Aorta (tissue), 5 donors: ENCODE results near the gene LHFPL2. TPM values are rescaled to one million over a fixed set of nuclear protein-coding genes. Genes with fewer than 3 reads are reported as not detected.

Experiments used
- ATAC-seq: fragments of 200-7000 bp; cut with Tn5 transposase; one replicate; pipeline ENCODE4 v1.9.1; 2022; ENCODE audit warnings: moderate library complexity; ENCODE audit not compliant: low FRiP score
- DNase-seq, 2 donors: peaks; one replicate each; pipeline ENCODE4 v3.0.0-alpha.2; 2020
- H3K27ac ChIP-seq, 2 donors: one replicate each; pipeline ENCODE4 v1.5.1; 2013; ENCODE audit warnings: low read length in 2 of 2, mild to moderate bottlenecking in 2 of 2, moderate library complexity in 2 of 2, control low read depth in 1 of 2, inconsistent platforms in 1 of 2, low read depth in 1 of 2
- H3K27me3 ChIP-seq, 2 donors: one replicate each; pipeline ENCODE4 v1.6.1; 2013; ENCODE audit warnings: control low read depth in 1 of 2, low read length in 1 of 2, mild to moderate bottlenecking in 1 of 2, moderate library complexity in 1 of 2; ENCODE audit not compliant: insufficient read depth in 2 of 2, control insufficient read depth in 1 of 2
- H3K36me3 ChIP-seq, 2 donors: one replicate each; pipeline ENCODE4 v1.6.1; 2013; ENCODE audit warnings: control low read depth in 1 of 2, low read length in 1 of 2, mild to moderate bottlenecking in 1 of 2; ENCODE audit not compliant: insufficient read depth in 2 of 2, control insufficient read depth in 1 of 2
- H3K4me1 ChIP-seq, 2 donors: one replicate each; pipeline ENCODE4 v1.6.1; 2013; ENCODE audit warnings: low read length in 2 of 2, control low read depth in 1 of 2, mild to moderate bottlenecking in 1 of 2, moderate library complexity in 1 of 2; ENCODE audit not compliant: insufficient read depth in 2 of 2, control insufficient read depth in 1 of 2
- H3K4me3 ChIP-seq, 2 donors: one replicate each; pipeline ENCODE4 v1.5.1; 2013; ENCODE audit warnings: low read length in 2 of 2, control low read depth in 1 of 2, mild to moderate bottlenecking in 1 of 2
- H3K9me3 ChIP-seq: one replicate; pipeline ENCODE4 v1.6.1; 2013; ENCODE audit warnings: mild to moderate bottlenecking, low read length; ENCODE audit not compliant: control insufficient read depth
- WGBS, 2 donors: extraction: QIAGEN DNeasy Blood & Tissue Kit; methylation state at CpG; one replicate each; pipeline ENCODE4 v1.1.7; 2013; 5-methylcytosine and 5-hydroxymethylcytosine counted together
- intact Hi-C, 2 donors: fragments of 100-400 bp; cut with DNase I; formaldehyde crosslinking; loops; one replicate each; pipeline versions ENCODE4 v1.14.2 to v1.15.0; 2022
- polyA plus RNA-seq, 2 donors: library from polyadenylated mRNA; stranded (reverse); fragments of 200-250 nt; gene quantifications; one replicate each; pipeline ENCODE4 v1.2.3, GENCODE V29; 2013
- total RNA-seq, 2 donors: library from RNA; stranded (reverse); fragmentation: NEBNext Ultra II Directional; extraction: Animal tissue kit (Norgen Biotek cat#: 25700); gene quantifications; one replicate each; pipeline ENCODE4 v1.2.1, GENCODE V29; 2021
- donor health status: healthy with polysubstance abuse.
- donor health status: Bipolar disorder and iron deficiency.
- donor health status: DM: no; HTN: no; CAD: no.
- donor health status: DM: no; HTN: no; CAD: no.
- donor health status: DM: yes; HTN: yes; CAD: no.

LHFPL2 gene
- total and polyA plus RNA-seq, 4 donors, result 16.4 to 43.1 (median 29.3) TPM

GRCh38 chr5:78613151-78613533 lies 35.4 kb downstream of the LHFPL2 start:
- H3K36me3 ChIP-seq, result no peaks in the 10 kb centered on the region
- H3K9me3 ChIP-seq, result no peaks in the 10 kb centered on the region
- no peak for ATAC-seq
- H3K4me1 ChIP-seq, result peaks cover 1 to 4% of the 10 kb centered on the region in 2 donors
- no peak for DNase-seq
- H3K4me3 ChIP-seq, result no peak overlapping the region
- intact Hi-C loops, result no loop called here
- no peak overlapping the region for H3K27ac ChIP-seq
- no peaks in the 10 kb centered on the region for H3K27me3 ChIP-seq
- 74 to 88% methylated on average over 2 of the region's 2 CpGs for WGBS, 2 donors

- H3K36me3 ChIP-seq, result no peaks in the 10 kb centered on the region
- intact Hi-C loops, result no loop called here
- no peaks in the 10 kb centered on the region for H3K9me3 ChIP-seq
- no peaks in the 10 kb centered on the region for H3K27me3 ChIP-seq
- no peak overlapping the region for H3K27ac ChIP-seq
- DNase-seq (no peak), ATAC-seq (no peak)
- peaks cover 1 to 4% of the 10 kb centered on the region in 2 donors for H3K4me1 ChIP-seq
- no peak overlapping the region for H3K4me3 ChIP-seq
- WGBS, 2 donors, result 60 to 61% methylated on average over 3 of the region's 3 CpGs
These were observed 36.1 kb downstream of the LHFPL2 start for GRCh38 chr5:78612227-78613150.

GRCh38 chr5:78611126-78611605 lies 37.4 kb downstream of the LHFPL2 start:
- Histone ChIP-seq H3K4me1 (peaks cover 1 to 4% of the 10 kb centered on the region in 2 donors), H3K4me3 (no peak overlapping the region), H3K9me3 (no peaks in the 10 kb centered on the region), H3K27me3 (no peaks in the 10 kb centered on the region), H3K36me3 (no peaks in the 10 kb centered on the region), H3K27ac (peak overlapping the region in 1 of 2 donors; percentile 8)
- ATAC-seq (peak; percentile 49), DNase-seq (no peak)
- intact Hi-C loops, result no loop called here
- 27 to 28% methylated on average over 4 of the region's 4 CpGs for WGBS, 2 donors

DNA sequence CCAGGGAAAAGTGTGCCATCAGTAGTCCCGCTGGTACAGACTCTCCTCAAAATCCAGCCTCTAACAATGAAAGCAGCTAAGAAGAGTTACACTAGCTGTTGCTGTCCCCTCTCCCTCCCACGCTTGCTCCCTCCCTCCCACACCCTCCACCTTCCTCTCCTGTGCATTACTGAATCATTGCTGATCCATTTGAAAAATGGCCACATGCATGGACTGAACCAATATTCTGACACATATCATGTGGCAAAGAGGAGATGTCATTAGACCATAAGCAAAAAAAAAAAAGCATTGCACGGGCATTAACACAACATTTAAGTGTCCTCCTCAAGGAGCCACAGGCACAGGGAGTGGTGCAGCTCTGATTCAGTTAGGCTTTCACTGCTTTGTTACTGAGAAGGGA lies 37.9 kb downstream of the LHFPL2 start:
- H3K36me3 ChIP-seq, result no peaks in the 10 kb centered on the region
- intact Hi-C loops, result no loop called here
- DNase-seq (no peak), ATAC-seq (no peak)
- H3K27me3 ChIP-seq, result no peaks in the 10 kb centered on the region
- no peak overlapping the region for H3K4me3 ChIP-seq
- H3K4me1 ChIP-seq, result peaks cover 1 to 4% of the 10 kb centered on the region in 2 donors
- 48 to 58% methylated on average over 3 of the region's 3 CpGs for WGBS, 2 donors
- no peak overlapping the region for H3K27ac ChIP-seq
- no peaks in the 10 kb centered on the region for H3K9me3 ChIP-seq

DNA sequence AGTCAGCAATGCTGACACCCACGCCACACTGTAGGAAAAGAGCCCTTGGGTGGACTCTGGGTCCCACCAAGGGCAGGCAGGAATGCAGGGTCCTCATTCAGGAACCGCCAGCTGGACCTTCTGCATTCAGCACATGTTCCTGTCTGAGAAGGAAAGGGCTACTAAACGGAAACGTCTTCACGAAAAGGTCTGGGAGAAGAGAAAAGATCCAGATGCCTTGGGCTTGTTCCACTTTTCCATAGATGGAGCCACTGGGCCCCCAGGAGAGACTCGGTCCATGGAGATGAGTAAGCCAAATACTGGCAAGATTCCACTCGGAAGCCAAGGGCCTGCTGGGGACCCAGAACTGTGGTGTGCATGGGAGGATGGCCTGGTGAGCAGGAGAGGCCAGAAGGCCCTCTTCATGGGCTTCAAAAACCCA lies 38.4 kb downstream of the LHFPL2 start:
- ATAC-seq (peak; percentile 13), DNase-seq (peak in 1 of 2 donors; percentile 53)
- Histone ChIP-seq H3K36me3 (no peaks in the 10 kb centered on the region), H3K27ac (peak overlapping the region in 1 of 2 donors; percentile 13), H3K4me1 (peaks cover 1 to 4% of the 10 kb centered on the region in 2 donors), H3K4me3 (no peak overlapping the region), H3K27me3 (no peaks in the 10 kb centered on the region), H3K9me3 (no peaks in the 10 kb centered on the region)
- intact Hi-C loops, result no loop called here
- 34% methylated on average over 7 of the region's 7 CpGs for WGBS, 2 donors

DNA sequence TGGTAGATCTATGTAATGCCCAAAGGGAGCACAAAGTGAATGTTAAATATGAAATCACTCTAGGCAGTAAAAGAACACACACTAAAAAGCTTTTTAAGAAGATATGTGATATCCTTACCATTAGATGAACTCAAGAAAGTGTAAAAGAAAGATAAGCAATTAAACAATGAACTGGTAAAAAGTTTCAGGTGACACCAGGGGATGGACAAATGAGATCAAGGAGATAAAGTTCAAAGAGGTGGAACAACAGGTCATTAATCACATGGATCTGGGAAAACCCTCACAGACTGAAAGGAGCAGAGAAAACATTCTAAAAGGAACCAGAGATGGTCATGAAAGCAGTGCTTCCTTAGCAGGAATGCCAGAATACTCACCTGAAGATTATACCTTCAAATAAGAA lies 40.7 kb downstream of the LHFPL2 start:
- Histone ChIP-seq H3K27me3 (no peaks in the 10 kb centered on the region), H3K4me1 (peaks cover 0 to 4% of the 10 kb centered on the region in 2 donors), H3K9me3 (no peaks in the 10 kb centered on the region), H3K4me3 (no peak overlapping the region), H3K36me3 (no peaks in the 10 kb centered on the region), H3K27ac (no peak overlapping the region)
- DNase-seq, result no peak
- no peak for ATAC-seq
- intact Hi-C loops, result no loop called here

DNA sequence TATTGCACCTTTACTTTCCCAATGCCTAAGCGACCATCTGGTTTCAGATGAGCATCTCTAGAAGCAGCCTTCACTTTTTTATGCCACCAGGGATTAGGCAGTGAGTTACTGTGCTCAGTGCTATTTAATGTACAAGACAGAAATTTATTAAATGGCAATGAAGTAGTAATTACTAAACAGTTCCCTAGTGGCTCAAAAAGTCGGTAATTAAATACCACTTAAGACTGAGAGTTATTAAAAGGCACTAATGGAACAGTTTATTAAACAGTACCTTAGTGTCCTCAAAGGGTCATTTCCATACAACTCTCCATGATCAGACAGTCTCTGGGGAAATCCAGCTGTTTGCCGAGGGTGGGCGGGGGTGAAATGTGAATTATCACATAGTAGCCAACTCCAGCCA lies 42.3 kb downstream of the LHFPL2 start:
- Histone ChIP-seq H3K9me3 (no peaks in the 10 kb centered on the region), H3K36me3 (no peaks in the 10 kb centered on the region), H3K27me3 (no peaks in the 10 kb centered on the region), H3K4me3 (no peak overlapping the region), H3K4me1 (peaks cover 0 to 4% of the 10 kb centered on the region in 2 donors), H3K27ac (no peak overlapping the region)
- intact Hi-C loops, result no loop called here
- ATAC-seq (no peak), DNase-seq (no peak)
- 36 to 42% methylated on average over 4 of the region's 4 CpGs for WGBS, 2 donors

- no peak overlapping the region for H3K4me3 ChIP-seq
- no peak overlapping the region for H3K27ac ChIP-seq
- 90 to 92% methylated on average over 2 of the region's 2 CpGs for WGBS, 2 donors
- DNase-seq, result no peak
- intact Hi-C loops, result no loop called here
- H3K4me1 ChIP-seq, result peaks cover 0 to 4% of the 10 kb centered on the region in 2 donors
- H3K27me3 ChIP-seq, result no peaks in the 10 kb centered on the region
- no peaks in the 10 kb centered on the region for H3K36me3 ChIP-seq
- ATAC-seq, result no peak
- H3K9me3 ChIP-seq, result no peaks in the 10 kb centered on the region
These were observed 43.0 kb downstream of the LHFPL2 start for GRCh38 chr5:78605611-78606010.
